Brain microvascular endothelial cell (primary cell): ENCODE results near the gene TMEM184B.

Experiments
- DNase-seq: peaks from one replicate; pipeline ENCODE4 v3.0.0-alpha.2; 2020
- H3K27ac ChIP-seq: fragments of 250-450 bp; sonication (Bioruptor Pico); 2 replicates; pipeline ENCODE4 v1.5.1; 2020; ENCODE audit warnings: mild to moderate bottlenecking, moderate library complexity
- H3K27me3 ChIP-seq: fragments of 250-450 bp; sonication (Bioruptor Pico); replicated peaks from 2 replicates; pipeline ENCODE4 v1.5.1; 2020; ENCODE audit warnings: mild to moderate bottlenecking
- H3K36me3 ChIP-seq: fragments of 250-450 bp; sonication (Bioruptor Pico); replicated peaks from 2 replicates; pipeline ENCODE4 v1.5.1; 2020; ENCODE audit warnings: mild to moderate bottlenecking
- H3K4me3 ChIP-seq: 2 replicates; pipeline ENCODE4 v1.5.1; 2011; ENCODE audit warnings: low read depth, mild to moderate bottlenecking, control low read depth, low read length, moderate library complexity
- CTCF ChIP-seq: IDR thresholded peaks from 2 replicates; pipeline ENCODE4 v1.5.1; 2011; ENCODE audit warnings: low read depth, mild to moderate bottlenecking, moderate library complexity, low read length, control low read depth, inconsistent platforms; ENCODE audit errors: missing control alignments
- in situ Hi-C: cut with HindIII; loops from 2 replicates; pipeline ENCODE4 v1.10.0; 2017; ENCODE audit warnings: low sequenced_read_pairs, low pct_ligation_motif_present

Gene TMEM184B

GRCh38 chr22:38171927-38172831, 100.6 kb downstream of the TMEM184B start:
- TF ChIP-seq CTCF = no peak
- no peak overlapping the region for H3K27ac ChIP-seq
- H3K36me3 ChIP-seq = no peaks in the 10 kb centered on the region
- in situ Hi-C loops = no loop called here
- H3K4me3 ChIP-seq = no peak overlapping the region
- no peaks in the 10 kb centered on the region for H3K27me3 ChIP-seq
- no peak for DNase-seq

GRCh38 chr22:38170469-38170868, 102.3 kb downstream of the TMEM184B start:
- H3K4me3 ChIP-seq = no peak overlapping the region
- H3K27me3 ChIP-seq = no peaks in the 10 kb centered on the region
- TF ChIP-seq CTCF = no peak

More at GRCh38 chr22:38170469-38170868, 102.3 kb downstream of the TMEM184B start:
- no peak overlapping the region for H3K27ac ChIP-seq
- H3K36me3 ChIP-seq = no peaks in the 10 kb centered on the region
- no peak for DNase-seq
- in situ Hi-C loops = no loop called here
